OCI-LY1 (cell line): ENCODE data around the gene RBMX.

Experiments used
- H2AFZ ChIP-seq: fragments of 200-600 bp; sonication (generic), shearing (Covaris generic); 2 replicates; pipeline ENCODE4 v1.6.0; 2014; ENCODE audit warnings: antibody characterized with exemption, mild to moderate bottlenecking, low read length
- H3F3A ChIP-seq: fragments of 200-600 bp; sonication (generic), shearing (Covaris generic); 2 replicates; pipeline ENCODE4 v1.6.0; 2014; ENCODE audit warnings: mild to moderate bottlenecking, antibody characterized with exemption, low read length, moderate library complexity; ENCODE audit not compliant: insufficient read depth
- H3K27ac ChIP-seq: fragments of 200-600 bp; sonication (generic); 2 replicates; pipeline ENCODE4 v1.5.1; 2014; ENCODE audit warnings: low read length, mixed run types, mild to moderate bottlenecking, low read depth; ENCODE audit not compliant: poor library complexity, severe bottlenecking
- H3K27me3 ChIP-seq: fragments of 200-600 bp; sonication (generic); 2 replicates; pipeline ENCODE4 v1.6.0; 2014; ENCODE audit warnings: antibody characterized with exemption, mild to moderate bottlenecking, low read length, moderate library complexity; ENCODE audit not compliant: insufficient read depth
- H3K36me3 ChIP-seq: fragments of 200-600 bp; sonication (generic); 2 replicates; pipeline ENCODE4 v1.6.1; 2014; ENCODE audit warnings: mild to moderate bottlenecking, antibody characterized with exemption, low read length, moderate library complexity, mixed read lengths; ENCODE audit not compliant: insufficient read depth
- H3K4me1 ChIP-seq: fragments of 200-600 bp; sonication (generic); 2 replicates; pipeline ENCODE4 v1.5.1; 2014; ENCODE audit warnings: mild to moderate bottlenecking, low read length, moderate library complexity; ENCODE audit not compliant: insufficient read depth, severe bottlenecking
- H3K4me2 ChIP-seq: fragments of 200-600 bp; sonication (generic), shearing (Covaris generic); 2 replicates; pipeline ENCODE4 v1.6.1; 2014; ENCODE audit warnings: low read length
- H3K4me3 ChIP-seq: fragments of 200-600 bp; sonication (generic); 2 replicates; pipeline ENCODE4 v1.5.1; 2014; ENCODE audit warnings: low read length, low read depth, mild to moderate bottlenecking, mixed read lengths; ENCODE audit not compliant: poor library complexity, severe bottlenecking
- H3K79me2 ChIP-seq: fragments of 200-600 bp; shearing (Covaris generic); 2 replicates; pipeline ENCODE4 v1.6.1; 2016; ENCODE audit warnings: mixed run types, low read length, mixed read lengths; ENCODE audit not compliant: insufficient read depth
- H3K9ac ChIP-seq: fragments of 200-600 bp; sonication (generic), shearing (Covaris generic); 2 replicates; pipeline ENCODE4 v1.6.1; 2014; ENCODE audit warnings: mild to moderate bottlenecking, low read length, mixed read lengths
- H3K9me2 ChIP-seq: fragments of 200-600 bp; sonication (generic), shearing (Covaris generic); 2 replicates; pipeline ENCODE4 v1.6.1; 2014; ENCODE audit warnings: low read depth, mild to moderate bottlenecking, low read length, mixed read lengths
- H3K9me3 ChIP-seq: fragments of 200-600 bp; shearing (Covaris generic); 2 replicates; pipeline ENCODE4 v1.6.1; 2014; ENCODE audit warnings: low read length, mixed read lengths
- H4K20me1 ChIP-seq: fragments of 200-600 bp; sonication (generic), shearing (Covaris generic); 2 replicates; pipeline ENCODE4 v1.6.0; 2016; ENCODE audit warnings: mild to moderate bottlenecking, low read length; ENCODE audit not compliant: insufficient read depth
- EZH2 ChIP-seq: fragments of 200-600 bp; sonication (generic), shearing (Covaris generic); IDR thresholded peaks from 2 replicates; pipeline ENCODE4 v1.8.0; 2017; ENCODE audit warnings: borderline replicate concordance, mixed run types, mild to moderate bottlenecking, antibody characterized with exemption, low read length, moderate library complexity, mixed read lengths
- TF ChIP-seq, protein P1 (sequence below): fragments of 200-600 bp; sonication (generic), shearing (Covaris generic); IDR thresholded peaks from 2 replicates; pipeline ENCODE4 v1.5.1; 2017; ENCODE audit warnings: mild to moderate bottlenecking, antibody characterized with exemption, low read length, moderate library complexity, mixed read lengths

The RBMX gene

DNA sequence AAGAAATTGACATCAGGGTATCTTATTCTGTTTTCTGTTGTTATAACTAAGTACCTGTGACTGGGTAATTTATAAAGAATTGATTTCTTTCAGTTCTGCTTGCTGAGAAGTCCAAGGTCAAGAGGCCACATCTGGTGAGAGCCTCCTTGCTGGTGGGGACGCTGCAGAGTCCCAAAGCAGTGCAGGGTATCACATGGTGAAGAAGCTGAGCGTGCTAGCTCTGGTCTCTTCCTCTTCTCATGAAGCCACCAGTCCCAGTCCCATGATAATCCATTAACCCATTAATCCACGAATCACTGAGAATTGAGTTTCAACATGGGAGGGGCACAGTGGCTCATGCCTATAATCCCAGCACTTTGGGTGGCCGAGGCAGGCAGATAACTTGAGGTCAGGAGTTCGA, 18.0 kb downstream of the RBMX start:
- Histone ChIP-seq H3K27ac (no peak overlapping the region), H3K4me2 (no peak overlapping the region), H3K36me3 (peaks cover 49% of the 10 kb centered on the region), H3K4me1 (no peaks in the 10 kb centered on the region), H4K20me1 (no peaks in the 10 kb centered on the region), H3K27me3 (no peaks in the 10 kb centered on the region), H3K79me2 (no peaks in the 10 kb centered on the region), H3K9me2 (no peaks in the 10 kb centered on the region), H3K9ac (no peak overlapping the region), H3F3A (no peaks in the 10 kb centered on the region), H3K4me3 (no peak overlapping the region), H2AFZ (no peak overlapping the region), H3K9me3 (no peaks in the 10 kb centered on the region)
- TF ChIP-seq EZH2 = no peak
- TF ChIP-seq, protein P1, sequence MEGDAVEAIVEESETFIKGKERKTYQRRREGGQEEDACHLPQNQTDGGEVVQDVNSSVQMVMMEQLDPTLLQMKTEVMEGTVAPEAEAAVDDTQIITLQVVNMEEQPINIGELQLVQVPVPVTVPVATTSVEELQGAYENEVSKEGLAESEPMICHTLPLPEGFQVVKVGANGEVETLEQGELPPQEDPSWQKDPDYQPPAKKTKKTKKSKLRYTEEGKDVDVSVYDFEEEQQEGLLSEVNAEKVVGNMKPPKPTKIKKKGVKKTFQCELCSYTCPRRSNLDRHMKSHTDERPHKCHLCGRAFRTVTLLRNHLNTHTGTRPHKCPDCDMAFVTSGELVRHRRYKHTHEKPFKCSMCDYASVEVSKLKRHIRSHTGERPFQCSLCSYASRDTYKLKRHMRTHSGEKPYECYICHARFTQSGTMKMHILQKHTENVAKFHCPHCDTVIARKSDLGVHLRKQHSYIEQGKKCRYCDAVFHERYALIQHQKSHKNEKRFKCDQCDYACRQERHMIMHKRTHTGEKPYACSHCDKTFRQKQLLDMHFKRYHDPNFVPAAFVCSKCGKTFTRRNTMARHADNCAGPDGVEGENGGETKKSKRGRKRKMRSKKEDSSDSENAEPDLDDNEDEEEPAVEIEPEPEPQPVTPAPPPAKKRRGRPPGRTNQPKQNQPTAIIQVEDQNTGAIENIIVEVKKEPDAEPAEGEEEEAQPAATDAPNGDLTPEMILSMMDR = no peak

DNA sequence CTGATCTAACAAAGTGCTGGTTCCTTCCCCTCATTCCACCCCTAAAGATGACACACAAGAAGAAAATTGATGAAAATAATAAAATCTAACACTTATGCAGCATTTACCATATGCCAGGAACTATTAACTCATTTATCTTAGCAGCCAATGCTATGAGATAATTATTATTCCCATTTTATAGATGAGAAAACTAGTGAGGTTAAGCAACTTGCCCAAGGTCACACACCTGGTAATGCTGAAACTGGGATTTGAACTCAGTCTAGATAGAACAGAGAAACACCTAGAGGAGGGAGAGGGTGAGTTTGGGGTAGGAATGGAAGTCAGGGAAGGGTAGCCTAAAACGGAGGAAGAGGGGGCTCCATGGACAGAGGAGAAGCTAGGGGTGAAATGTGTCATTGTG, 18.6 kb downstream of the RBMX start:
- Histone ChIP-seq H2AFZ (no peak overlapping the region), H3K4me2 (no peak overlapping the region), H3K27me3 (no peaks in the 10 kb centered on the region), H3K9ac (no peak overlapping the region), H3K9me2 (no peaks in the 10 kb centered on the region), H4K20me1 (no peaks in the 10 kb centered on the region), H3K79me2 (no peaks in the 10 kb centered on the region), H3K9me3 (no peaks in the 10 kb centered on the region), H3K27ac (no peak overlapping the region), H3F3A (no peaks in the 10 kb centered on the region), H3K36me3 (peaks cover 42% of the 10 kb centered on the region), H3K4me3 (no peak overlapping the region), H3K4me1 (no peaks in the 10 kb centered on the region)
- no peak for TF ChIP-seq EZH2
- TF ChIP-seq, protein P1 = no peak

DNA sequence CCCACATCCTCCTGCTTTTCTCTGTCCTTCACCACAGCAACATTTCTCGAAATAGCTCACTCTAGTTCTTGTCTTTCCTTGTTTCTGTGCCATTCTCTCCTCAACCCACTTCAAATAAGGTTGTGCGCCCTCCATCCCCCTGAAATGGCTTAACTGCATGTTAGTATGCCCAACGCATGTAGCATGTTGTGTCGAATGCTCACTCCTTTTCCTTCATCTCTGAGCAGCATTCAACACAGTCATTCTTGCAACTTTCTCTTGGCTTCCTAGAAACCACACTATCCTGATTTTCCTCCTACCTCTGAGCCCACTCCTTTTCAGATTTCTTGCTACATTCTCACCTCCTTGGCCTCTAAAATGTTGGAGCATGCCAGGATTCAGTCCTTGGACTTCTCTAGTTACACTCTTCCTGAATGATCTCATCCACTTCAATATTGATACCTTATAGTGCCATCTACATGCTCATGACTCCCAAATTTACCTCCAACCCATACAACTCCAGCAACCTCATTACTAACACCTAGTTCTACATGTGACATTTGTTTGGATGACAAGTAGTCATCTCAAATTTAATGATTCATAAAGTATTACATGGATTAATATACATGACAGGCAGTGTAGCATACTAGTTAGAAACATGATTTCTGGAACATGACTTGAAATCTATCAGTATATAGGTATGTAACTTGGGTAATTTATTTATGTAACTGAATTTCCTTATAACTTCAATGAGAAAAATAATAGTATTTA, 22.3 kb downstream of the RBMX start:
- TF ChIP-seq EZH2 = no peak
- TF ChIP-seq, protein P1 = no peak
- no peaks in the 10 kb centered on the region for H3K9me2 ChIP-seq
- no peak overlapping the region for H3K9ac ChIP-seq
- no peak overlapping the region for H2AFZ ChIP-seq
- H3K27ac ChIP-seq = no peak overlapping the region
- H4K20me1 ChIP-seq = no peaks in the 10 kb centered on the region
- H3F3A ChIP-seq = no peaks in the 10 kb centered on the region
- no peaks in the 10 kb centered on the region for H3K9me3 ChIP-seq
- no peaks in the 10 kb centered on the region for H3K27me3 ChIP-seq
- H3K4me2 ChIP-seq = no peak overlapping the region
- no peak overlapping the region for H3K4me3 ChIP-seq
- no peaks in the 10 kb centered on the region for H3K79me2 ChIP-seq
- no peaks in the 10 kb centered on the region for H3K4me1 ChIP-seq
- peaks cover 23% of the 10 kb centered on the region for H3K36me3 ChIP-seq
